Activated CD4-positive, alpha-beta T cell treated with anti-CD3 and anti-CD28 coated beads, Interleukin-2, amount 50 U/mL, for 48 hours (primary cell): ENCODE data around the gene PLXNC1.

ENCODE experiments used
- DNase-seq, 2 experiments: peaks; one replicate each; pipeline ENCODE4 v3.0.0-alpha.2; 2020

The PLXNC1 gene

DNA sequence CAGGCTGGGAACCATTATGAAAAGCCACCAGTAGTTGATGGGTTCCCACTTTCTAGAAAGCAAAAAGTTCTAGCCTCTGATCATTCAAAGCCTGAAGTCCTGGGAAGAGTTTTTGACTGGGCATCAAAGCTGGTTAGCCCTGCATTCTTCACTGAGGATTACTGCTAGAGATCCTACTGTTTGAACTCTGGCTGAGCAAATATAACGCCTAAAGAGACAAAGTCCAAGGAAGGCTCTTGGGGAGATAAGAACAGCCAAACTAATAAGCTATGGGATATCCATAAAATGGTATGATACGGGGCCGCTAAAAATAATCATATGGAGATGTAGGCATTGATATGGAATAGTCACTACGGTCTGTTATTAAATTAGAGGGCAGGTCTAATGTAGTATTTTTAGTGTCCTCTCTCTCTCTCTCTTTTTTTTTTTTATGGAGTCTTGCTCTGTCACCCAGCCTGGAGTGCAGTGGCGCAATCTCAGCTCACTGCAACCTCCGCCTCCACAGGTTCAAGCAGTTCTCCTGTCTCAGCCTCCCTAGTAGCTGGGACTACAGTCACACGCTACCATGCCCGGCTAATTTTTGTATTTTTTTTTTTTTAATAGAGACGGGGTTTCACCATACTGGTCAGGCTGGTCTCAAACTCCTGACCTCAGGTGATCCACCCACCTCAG is 35.5 kb downstream of the PLXNC1 start:
- no peak for DNase-seq

DNA sequence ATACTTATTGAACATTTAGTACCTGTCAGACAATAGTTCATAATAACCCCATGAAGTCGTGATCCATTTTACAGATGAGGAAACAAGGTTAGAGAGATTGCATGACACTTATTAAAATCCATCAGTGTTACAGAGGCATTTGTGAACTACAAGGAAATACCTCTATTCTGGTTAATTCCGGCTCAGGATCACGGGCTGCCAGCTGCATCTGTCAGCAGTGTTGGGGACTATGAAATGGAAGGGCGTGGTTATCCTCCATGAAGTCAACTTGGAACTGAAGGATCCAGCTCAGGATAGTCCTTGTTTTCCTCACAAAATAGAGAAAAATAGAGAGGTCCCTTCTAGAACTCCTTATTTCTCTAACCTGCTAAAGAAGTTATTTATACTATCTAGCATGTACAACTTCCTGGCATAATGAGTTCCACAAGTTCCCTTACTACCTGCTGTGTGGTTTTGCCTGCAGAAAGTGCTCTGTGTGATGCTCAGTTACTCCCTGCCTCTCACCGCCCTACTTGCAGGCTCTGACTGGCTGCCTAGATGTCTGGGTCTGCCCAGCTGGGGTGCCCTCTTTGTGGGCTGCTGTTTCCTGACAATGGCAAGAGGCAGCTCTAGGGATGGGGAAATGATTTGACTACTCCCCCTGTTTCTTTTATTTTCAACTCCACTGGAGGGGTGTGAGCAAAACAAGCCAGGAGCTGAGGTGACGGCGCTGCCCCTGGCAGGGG is 36.8 kb downstream of the PLXNC1 start:
- DNase-seq, result no peak

DNA sequence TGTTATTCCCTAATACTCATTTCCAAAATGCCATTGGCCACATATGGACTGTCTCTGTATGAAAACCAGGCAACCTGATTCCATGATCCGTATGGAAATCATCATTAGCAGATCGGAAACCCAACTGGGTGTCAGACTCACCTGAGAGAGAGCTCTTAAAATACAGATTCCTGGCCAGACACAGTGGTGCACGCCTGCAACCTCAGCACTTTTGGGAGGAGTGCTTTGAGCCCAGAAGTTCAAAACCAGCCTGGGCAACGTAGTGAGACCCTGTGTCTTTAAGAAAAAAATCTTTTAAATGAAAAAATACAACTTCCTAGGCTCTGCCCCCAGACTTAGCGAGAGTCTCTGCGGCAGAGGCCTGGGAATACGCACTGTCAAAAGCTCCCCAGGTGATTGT is 37.4 kb downstream of the PLXNC1 start:
- no peak for DNase-seq

DNA sequence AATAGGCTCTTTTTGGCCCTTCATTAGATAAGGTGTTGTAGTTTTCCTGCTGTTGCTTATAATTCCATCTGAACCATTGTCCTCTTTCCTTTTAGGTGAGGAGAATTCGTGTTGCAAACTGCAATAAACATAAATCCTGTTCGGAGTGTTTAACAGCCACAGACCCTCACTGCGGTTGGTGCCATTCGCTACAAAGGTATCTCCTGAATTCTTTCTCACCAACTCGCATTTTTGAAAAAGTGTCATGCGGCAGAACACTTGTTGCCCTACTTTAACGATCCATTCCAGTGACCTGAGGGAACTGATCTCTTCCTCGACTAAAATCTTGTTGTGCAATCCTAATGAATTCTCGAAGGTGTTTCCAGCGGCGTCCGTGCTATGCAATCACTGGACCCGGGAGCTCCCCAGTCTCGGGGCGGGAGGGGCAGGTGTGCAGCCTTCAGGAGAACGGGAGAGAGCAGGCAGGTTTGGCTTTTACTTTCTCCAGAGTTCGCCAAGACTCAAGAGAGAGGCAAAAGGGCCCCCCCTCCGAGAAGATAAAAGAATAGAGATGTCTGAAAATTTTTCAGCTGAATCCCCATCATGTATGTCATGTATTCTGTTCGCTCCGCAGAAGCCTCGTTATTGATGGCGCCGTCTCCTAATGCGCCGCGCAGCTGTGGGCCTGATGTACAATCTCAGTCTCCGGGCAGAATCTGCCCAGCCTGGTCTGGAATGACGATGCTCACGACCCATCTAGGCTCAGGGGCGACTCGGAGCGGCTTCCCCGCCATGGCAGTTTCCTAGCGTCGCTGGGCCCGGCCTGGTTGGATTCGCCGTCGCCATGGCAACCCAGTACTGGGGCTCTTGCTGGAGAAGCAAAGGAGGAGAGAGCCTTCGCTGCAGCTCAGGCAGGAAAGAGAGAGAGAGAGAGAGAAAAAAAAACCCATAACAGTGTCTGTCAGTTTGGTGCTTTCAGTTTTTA is 38.2 kb downstream of the PLXNC1 start:
- no peak for DNase-seq

DNA sequence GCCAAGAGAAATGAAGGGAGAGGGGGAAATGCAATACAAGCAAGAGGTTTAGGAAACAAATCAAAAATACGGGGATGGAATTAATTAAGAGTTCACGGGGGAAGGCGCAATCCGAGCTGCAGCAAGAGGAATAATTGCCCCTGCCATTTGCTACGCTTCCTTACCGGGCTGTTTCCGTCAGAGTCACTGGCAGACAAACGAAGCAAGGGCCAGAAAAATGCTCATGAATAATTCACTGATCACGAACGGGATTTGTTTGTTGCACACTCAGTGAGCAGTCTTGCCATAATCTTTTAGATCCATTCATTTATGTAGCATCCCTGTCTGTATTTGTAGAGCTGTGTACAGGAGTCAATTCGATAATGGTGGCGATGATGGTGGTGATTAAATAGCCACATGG is 39.0 kb downstream of the PLXNC1 start:
- no peak for DNase-seq

DNA sequence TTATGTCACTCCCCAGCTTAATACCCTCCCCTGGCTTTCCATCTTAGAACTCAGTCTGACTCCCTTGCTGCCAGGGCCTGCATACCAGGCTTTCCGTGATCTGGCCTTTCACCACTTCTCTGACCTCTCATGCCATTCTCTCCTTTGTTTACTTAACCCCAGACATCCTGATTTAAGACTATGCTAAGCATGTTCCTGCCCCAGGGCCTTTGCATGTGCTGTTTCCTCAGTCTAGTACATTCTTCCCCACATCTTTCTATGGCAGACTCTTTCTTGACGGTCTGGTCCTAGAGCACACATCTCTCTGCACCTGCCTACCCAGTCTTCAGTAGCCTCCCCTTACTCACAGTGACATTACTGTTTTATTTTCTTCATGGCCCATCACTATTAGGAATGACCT is 42.2 kb downstream of the PLXNC1 start:
- no peak for DNase-seq

DNA sequence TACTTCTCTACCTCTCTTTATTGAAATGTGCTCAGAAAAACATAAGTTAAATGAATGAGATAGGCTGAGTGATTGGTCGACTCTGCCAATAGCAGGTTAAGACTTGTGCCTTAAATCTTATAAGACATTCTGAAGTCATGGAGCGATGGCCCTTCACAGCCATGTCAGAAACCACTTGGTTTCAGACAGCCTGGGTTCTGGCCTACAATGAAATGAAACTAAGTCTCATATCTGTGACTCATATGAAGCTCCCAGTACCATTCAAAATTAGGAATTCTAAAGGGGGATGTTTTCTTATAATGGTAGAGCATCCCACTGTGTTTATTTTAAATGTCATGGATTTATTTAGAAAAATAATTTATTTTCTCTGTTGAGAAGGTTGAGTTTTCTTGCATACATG is 42.6 kb downstream of the PLXNC1 start:
- DNase-seq, result no peak

DNA sequence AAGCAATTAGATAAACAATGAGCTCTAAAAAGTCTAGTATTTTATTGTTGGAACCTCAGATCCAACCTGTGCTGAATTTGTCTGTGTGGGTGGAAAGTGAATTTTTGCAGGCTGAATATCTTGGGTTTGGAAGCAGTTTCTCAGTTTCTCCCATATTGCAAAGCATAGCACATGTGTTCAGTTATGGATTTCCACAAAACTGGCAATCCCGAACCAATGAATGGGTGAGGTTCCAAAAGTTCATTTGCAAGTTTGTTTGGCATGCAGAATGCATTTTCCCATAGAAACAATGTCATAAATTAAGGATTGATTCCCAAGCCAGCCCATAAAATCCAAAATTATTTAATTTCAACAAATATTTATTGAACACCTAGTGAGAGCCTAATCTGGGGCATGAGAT is 43.4 kb downstream of the PLXNC1 start:
- no peak for DNase-seq

DNA sequence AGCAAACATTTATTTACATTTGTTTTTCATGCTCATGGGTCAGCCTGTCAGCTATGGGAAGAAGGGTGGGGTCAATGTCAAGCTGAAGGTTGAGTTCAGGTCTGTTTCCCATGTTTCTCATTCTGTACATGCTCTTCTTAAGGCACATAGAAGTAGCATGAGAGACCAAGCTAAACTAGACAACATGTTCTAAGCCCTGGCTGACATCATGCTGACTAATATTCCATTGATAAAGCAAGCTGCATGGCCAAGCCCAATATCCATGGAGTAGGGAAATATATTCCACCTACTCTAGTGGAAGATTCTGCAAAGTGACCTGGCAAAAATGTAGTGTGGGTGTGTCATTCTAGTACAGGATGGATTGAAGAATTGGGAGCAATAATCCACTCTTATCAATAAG is 44.1 kb downstream of the PLXNC1 start:
- DNase-seq, result no peak

DNA sequence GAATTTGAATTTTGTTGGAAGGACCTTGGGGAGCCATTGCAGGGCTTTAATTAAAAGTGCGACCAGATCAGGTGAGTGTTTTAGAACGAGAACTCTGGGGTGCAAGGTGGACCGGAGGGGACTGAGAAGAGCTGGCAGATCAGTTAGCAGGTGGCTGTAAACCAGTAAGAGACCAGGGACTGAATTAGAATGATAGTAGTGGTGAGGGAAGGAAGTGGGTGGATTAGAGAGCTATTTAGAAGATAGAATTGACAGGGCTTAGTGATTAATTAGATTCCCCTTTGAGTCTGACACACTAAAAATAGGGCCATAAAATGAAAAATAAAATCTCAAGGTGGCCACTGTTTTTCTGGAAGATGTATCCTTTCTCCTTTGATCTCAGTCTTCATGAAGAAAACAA is 44.8 kb downstream of the PLXNC1 start:
- no peak for DNase-seq

DNA sequence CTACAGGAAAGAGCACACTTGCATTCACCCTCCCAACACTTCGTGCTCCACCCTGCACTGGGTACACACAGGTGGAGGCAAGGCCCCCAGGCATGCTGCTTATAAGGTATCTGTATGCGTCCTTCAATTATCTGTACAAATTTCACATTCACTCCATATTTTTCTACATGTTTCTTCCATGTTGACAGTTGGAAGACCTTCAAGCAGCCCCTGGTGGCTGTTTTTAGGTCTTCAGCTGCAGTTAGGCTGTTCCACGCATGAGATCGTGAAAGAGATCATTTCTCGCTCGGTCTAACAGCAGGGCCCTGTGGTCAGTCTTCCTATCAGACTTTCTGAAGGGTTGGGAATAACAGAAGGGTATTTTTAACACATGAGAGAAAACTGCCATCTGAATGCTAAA is 47.1 kb downstream of the PLXNC1 start:
- DNase-seq, result no peak

DNA sequence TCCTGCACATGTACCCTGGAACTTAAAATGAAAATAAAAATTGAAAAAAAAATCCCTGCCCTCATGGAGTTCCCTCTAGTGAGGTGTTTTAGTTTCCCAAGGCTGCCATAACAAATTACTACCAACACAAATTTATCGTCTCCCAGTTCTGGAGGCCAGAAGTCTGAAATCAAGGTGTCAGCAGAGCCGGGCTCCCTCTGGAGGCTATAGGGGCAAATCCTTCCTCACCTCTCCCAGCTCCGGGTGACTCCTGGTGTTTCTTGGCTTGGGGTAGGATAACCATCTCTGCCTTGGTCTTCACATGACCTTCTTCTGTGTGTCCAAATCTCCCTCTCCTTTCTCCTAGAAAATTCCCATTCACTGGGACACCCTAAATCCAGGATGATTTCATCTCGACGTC is 50.1 kb downstream of the PLXNC1 start:
- no peak for DNase-seq

DNA sequence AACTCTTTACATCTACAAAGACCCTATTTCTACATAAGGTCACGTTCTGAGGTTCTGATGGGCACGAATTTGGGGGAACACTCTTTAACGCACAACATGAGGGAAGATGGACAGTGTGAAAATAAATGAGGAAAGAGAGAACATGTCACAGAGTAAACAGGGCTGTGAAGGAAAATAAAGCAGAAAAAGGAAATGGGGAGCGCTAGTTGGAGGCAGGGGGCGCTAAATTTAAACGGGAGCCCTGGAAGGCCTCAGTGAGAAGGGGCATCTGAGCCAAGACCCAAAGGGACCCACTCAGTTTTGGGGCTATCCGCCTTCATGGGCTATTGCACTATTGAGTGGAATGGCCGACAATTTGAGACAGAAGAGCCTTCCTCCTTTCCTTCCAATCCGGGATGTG is 50.5 kb downstream of the PLXNC1 start:
- DNase-seq, result no peak

DNA sequence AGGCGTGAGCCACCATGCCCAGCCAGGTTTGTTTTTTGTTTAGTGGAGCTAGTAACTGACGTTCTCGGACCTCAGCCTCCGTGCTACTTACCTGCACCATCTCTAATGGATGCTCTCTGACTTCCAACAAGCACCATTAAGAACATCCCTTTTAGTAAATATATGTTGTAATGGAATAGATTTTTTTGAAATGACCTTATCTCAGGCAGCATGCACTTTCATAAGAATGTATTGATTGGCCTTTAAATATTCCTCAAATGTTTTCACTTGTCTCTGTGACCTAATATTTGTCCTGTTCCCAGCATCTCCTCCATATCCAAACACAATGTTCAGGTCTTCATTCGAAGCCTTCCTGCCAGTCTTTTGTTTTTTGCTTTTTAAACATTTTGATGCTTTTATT is 51.7 kb downstream of the PLXNC1 start:
- DNase-seq, result no peak

DNA sequence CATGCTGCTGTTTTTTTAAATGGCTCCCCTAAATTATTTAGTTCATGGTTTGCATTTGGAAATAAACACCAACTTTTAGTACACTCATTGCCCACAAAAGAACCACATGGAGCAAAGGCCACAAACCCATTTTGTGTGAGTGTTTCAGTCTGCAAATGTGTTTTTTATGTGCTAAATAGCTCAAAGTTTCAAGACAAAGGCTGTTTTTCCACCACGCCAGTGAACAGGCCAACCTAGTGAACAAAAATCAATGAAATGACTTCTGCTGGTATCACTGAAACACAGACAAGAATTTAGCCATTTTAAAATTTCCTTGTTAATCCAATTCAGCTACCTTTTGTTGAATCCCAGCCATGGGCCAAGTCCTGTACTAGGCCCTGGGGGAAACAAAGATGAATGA is 52.3 kb downstream of the PLXNC1 start:
- DNase-seq, result no peak

DNA sequence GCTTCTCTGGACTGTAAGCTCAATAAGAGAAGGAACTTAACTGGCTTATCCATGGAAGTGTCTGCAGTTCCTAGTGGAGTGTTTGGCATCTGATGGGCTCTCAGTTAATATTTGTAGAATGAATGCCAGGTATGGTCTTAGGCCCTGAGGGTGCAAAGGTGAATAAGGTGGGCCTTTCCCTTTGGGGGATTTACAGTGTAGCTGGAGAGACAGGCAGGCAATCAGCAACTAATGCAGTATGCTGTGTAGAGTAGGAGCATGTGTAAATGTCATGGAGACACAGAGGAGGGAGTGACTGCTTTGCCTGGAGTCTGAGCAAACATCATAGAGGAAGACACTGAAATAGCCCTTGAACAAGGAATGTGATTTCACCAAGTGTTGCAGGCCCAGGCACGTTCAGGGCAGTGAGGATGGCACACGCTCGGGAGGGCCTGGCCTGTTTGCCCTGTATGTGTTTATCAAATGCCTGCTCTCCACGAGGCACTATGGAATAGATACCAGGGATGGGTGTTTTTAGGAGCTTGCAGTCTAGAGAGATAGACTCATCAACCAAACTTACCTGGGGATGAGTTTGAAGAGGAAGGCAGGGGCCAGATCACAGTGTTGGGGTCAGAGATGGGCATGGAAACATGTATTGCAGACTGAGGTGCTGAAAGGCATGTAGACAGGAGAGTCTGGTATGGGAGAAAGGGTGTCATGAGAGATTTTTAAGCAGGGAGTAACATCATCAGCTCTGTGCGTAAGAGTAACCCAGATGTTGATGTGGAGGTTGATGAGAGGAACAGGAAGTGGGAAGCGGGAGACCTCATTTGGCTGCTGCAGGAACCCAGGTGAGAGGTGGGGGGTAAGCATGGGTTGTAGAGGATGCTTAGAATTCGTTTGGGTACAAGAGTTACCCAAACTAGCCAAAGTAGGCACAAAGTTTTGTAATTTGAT is 54.1 kb downstream of the PLXNC1 start:
- DNase-seq, result no peak

DNA sequence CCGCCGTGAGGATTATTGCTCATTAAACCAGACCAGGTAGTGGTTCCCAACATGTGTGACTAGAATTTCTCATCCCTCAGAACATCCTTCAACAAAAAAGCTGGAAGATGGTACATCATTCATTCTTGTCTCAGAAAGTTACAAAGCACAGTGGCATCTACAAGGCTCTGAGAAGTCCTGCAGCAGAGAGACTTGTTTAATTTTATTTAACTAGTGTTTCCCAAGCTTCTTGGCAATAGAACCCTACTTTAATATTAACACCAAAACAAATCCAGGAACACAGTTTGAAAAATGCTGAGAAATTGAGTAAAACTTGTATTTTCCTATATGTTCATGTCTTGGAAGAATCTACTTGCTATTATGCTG is 54.8 kb downstream of the PLXNC1 start:
- no peak for DNase-seq

DNA sequence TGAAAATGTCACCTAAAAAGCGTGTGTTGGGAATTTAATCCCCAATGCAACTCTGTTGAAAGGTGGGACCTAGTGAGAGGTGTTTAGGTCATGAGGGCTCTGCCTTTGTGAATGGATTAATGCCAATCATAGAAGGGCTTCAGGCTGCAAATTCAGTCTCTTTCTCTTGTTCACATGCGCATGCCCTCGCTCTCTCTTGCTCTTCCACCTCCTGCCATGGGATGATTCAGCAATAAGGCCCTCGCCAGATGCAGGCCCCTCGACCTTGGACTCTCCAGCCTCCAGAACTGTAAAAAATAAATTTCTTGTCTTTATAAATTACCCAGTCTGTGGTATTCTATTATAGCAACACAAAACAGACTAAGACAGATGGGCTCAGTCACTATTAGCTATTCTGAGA is 55.4 kb downstream of the PLXNC1 start:
- no peak for DNase-seq

DNA sequence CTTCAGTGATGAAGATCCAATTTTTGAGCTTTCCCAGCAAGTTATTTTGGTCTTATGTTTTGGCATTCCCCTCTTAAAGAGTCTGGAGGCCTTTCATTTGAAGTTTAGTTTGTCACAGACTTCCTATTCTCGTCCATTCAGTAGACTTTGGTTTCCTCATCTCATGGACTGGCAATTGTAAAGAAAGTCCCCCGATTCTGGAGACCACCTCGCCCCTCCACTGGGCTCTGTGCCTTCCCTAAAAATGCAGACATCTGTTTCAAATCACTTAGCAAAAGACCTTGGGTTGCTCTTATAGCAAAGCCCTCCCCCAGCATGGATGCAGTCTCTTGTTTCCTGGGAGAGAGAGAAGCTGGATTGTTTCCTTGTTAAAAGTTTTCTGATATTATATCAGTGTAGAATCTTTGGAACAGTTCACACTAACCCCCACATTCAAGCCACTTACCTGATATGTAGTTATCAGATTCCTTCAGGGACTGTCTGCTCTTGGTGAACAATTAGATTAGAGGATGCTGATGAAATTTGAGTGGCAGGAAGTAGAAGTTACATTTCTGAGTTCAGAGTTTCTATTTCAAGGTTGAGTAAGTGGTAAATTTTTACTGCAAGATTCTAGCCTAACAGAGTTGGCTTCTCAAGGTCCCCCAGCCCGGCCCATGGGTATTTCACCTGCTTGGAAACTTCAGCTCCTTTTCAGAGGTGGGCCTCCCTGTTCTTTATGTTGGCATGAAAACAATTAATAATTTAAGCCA is 56.3 kb downstream of the PLXNC1 start:
- peak; percentile 9 to 34 for DNase-seq

DNA sequence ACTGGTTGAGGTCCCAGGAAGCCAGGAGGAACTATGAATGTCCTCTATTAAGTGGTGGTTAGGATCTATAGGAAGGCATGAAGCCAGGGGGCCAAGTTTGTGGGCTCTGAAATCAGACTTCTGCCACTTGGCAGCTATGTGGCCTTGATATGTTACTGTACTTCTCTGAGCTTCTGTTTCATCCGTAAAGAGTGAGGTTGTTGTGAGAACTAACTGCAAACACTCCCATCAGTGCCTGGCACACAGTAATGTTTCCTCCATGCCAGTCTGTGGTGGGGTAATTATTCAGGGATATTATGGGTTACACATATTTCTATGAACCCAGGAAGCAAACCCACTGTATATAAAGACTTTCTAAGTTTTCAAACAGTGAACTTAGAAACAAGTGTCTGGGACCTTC is 57.4 kb downstream of the PLXNC1 start:
- peak in 1 of 2 experiments; percentile 8 for DNase-seq

DNA sequence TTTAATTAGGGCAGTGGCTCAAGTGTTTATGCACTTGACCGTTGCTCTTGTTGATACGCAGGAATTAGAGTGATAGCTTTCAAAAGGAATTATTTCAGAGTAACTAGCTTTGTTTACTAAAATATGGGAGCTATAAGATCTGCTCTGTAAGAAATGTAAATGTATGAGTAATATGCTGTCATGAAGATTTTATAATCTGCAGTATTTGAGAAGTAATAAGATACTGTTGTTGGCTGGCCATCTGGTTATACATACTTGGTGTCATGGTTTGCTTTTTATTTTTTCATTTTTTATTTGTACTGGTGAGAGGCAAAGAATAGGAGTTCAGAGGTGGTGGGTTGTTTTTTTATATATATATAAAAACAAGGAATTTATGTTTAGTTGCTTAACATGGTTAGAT is 58.5 kb downstream of the PLXNC1 start:
- DNase-seq, result no peak

DNA sequence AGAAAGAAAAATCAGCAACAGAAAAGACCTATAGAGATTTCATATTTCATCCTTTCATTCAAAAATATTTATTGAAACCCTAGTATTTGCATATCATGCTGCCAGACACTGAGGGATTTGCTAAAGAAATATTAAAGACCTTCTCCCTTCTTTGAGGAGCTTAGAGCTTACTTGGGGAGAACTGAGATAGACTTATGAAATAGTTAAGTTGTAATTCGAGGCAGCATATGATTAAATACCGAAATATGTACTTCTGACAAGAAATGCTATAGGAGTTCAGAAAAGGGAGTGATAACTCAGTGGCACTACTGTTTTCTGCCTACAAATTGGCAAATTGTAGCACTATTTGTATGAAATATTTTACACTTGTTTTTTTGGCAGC is 59.1 kb downstream of the PLXNC1 start:
- no peak for DNase-seq
